ENCODE measurements around the gene UFC1. TPM values are rescaled to one million over a fixed set of nuclear protein-coding genes. Genes with fewer than 3 reads are reported as not detected.

Gene UFC1
- total RNA-seq: 32.6 and 41.2 TPM in 2 replicates

DNA sequence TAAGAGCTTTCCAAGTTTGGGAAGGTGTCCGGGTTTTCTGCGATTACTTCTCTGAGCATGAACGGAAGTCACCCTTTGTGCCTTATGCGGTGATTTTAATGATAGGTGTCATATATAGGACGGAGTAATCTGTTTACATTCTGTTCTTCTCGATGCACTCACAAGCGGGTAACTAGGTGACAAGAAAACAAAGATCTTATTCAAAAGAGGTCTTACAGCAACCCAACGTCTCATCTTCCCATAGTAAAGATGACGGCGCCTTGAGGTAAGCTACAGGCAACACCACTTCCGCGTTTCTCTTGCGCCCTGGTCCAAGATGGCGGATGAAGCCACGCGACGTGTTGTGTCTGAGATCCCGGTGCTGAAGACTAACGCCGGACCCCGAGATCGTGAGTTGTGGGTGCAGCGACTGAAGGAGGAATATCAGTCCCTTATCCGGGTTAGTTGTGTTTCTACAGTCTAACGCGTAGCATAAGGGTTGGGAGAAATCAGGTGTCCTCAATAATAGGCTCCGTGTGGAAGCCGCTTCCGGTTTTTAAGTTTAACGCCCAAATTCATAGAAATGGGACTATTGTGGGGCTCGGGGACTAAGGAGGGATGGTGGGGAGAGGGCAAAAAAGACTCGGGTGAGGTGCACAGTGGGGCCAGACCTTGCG, at the start of gene UFC1:
Gene UFC1, plus strand, starts transcription at position 297 of the 656 bp plus-strand sequence. Its CDS starts 20 bp downstream, at position 317.

GRCh38 chr1:161117759-161118581, 35.8 kb upstream of the UFC1 start, which contains the start of the genes NIT1 and PFDN2:
Gene NIT1, plus strand, starts transcription at chr1:161118105. Its CDS starts 72 bp downstream, at chr1:161118177.
Gene PFDN2, minus strand, starts transcription at chr1:161118037. Its CDS starts 11 bp downstream, at chr1:161118026.

DNA sequence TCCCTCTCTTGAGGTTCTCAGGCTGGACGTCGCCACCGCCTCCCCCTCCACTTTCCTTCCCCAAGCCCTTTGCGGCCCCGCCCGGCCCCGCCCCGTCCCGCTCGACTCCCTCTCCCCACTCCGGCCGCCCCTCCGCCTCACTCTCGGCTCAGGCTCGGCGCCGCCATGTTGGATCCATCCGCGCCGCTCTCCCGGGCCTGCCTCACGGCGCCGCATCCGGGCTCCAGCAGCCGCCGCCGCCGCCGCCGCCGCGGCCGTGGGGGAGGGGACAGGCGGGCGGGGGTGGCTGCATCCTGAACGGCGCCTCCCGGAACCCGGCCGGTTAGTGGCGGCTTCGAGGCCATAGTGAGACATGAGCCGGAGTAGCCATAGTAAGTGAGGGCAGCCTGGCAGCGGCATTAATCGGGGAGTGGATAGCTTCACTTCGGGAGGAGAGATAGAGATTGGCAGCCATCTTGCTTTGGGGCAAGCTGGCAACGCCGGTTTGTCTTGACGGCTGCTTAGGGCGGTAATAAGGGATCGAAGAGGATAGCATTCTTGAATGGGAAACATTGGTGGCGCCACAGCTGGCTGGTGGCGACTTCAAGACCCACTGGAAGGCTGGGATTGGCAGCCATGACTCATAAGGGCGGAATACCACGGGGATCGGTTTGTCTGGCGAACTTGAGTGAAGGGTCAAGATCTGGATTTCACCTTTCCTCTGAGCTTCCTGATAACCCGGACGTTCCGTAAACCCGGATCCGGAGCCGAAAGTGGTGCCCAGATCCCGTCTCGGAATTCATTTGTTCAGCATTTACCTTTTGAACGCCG, 21.2 kb upstream of the UFC1 start, which contains the start of gene DEDD:
Gene DEDD, minus strand, starts transcription at position 258 of the 810 bp plus-strand sequence. CDS start 8,205 bp downstream, outside the sequence.

GRCh38 chr1:161159087-161159912, 5.5 kb downstream of the UFC1 start, which contains the start of gene USP21:
Gene USP21, plus strand, starts transcription at chr1:161159500. Its CDS starts 1,141 bp downstream, at chr1:161160641.

DNA sequence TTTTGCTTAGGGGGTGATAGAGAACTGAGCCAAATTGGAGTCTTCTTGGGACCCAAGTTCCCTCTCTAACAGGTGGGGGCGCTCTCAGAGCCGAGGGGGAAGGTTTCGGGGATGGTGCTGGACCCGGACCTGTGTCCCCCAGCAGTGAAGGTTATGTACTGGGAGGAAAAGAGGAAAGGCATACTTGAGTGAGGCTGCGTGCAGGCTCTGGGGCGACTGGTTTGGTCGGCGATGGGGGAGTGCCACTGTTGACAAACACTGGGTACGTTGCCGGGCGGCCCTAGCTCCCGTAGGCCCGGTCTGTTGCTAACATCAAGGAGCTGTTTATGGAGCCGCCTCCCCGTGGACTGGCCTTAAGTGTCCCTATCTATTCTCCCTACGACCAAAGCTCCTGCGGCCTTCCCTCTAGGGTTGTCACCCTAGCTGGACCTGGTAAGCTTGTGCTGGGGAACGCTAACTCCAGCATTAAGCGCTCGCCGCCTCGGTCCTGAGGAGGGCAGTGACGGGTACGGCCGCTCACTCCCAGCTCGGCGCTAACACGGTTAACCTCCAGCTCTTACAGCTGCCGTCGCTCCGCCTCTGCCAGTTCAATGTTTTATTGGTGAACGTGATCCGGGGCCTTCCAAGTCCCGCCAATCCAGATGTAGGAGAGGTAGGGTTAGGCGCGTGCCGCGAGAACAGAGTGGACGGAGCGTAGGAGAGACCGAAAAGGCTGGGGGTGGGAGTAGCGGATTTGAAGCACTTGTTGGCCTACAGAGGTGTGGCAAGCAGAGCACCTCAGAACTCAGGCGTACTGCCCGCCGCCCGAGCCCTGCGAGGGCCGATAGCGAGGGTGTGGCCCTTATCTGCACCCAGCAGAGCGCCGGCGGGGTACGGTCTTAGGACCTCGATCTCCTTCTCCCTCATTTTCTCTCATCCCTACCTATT, 12.2 kb downstream of the UFC1 start, which contains the start of gene PPOX:
Gene PPOX, plus strand, starts transcription at position 685 of the 927 bp plus-strand sequence. CDS start 422 bp downstream, outside the sequence.

DNA sequence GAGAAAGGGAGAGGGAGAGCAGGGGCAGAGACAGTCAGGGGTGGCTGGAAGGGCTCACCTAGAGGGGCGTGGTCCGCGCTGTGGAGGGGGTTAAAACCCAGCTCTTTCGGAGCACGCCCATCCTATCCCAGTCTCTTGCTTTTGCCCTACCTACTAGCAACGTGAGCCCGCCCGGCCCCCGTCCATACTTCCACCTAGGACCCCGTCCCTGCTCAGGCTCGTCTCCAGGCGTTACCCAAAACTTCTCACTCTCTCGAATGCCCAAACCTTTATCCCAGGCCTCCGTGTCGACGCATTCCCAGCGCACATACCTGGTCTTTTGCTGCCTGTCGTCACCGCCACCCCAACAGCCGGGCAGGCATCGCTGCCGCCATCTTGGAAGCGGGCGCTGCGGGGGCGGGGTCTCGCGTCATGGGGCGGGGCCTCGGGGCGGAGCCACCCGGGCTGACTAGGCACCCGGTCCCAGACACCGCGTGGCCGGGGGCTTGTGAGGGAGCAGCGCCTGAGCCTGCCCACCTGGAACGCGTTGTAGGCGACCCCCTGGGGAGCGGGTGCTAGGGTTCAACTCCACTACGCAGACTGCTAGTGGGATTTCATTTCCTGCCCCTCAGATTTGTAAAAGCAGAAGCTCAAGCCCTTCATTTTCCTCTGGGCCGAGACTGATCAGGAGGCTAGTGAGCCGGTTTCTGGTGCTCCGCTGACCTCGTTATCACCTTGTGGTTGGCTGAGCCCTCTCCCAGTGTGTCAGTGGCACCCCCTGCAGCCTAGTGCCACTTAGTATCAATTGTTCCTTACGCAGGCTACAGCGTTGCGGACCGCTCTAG, 23.5 kb downstream of the UFC1 start, which contains the start of gene B4GALT3:
Gene B4GALT3, minus strand, starts transcription at position 396 of the 824 bp plus-strand sequence. CDS start 1,447 bp downstream, outside the sequence.

GRCh38 chr1:161198897-161199431, 45.2 kb downstream of the UFC1 start, which contains the start of gene ADAMTS4:
Gene ADAMTS4, minus strand, starts transcription at chr1:161199054. Its CDS starts 427 bp downstream, at chr1:161198627.

DNA sequence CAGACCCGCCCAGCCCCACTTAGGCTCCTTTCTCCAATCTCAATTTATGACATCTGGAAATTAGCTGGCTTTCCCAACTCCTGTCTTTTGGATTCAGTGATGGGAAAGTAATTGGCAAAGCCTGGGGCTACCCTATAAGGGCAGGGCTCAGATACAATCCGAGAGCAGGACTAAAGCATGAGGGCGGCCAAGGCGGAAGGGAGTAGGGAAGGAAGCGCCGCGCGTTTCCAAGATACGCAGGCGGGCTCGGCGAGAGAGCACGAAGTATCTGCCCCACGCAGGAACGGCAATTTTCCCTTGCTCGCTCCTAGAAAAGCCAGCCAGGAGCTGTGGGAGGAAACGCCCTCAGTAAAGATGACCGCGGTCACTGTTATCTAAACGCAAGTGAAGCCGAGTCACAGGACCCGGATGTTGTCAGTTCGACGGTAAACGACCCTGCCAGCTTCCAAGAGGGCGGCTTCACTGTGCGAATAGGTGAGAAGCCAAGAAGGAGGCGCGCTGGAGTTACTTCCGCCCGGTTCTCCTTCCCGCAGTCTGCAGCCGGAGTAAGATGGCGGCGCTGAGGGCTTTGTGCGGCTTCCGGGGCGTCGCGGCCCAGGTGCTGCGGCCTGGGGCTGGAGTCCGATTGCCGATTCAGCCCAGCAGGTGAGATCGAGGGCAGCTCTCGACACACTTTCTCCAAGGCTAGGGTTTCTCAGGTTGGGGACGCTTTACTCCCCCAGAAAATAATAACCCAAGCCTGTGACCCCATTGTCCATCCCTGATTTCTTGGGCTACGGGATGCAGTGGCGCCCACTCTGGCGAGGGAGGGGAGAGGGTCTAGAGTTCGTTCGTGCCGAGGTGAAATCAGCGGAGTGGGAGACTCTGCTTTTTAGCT, 48.3 kb downstream of the UFC1 start, which contains the start of gene NDUFS2:
Gene NDUFS2, plus strand, starts transcription at position 532 of the 877 bp plus-strand sequence. Its CDS starts 19 bp downstream, at position 551.

Other genes with a start within 250 kb of the UFC1 start
- 0.64 TPM in 1 of 2 replicates, not detected in the other for gene ITLN2, start 199.2 kb upstream of the UFC1 start, total RNA-seq
- gene F11R, start 132.8 kb upstream of the UFC1 start, total RNA-seq: 385 and 410 TPM in 2 replicates
- gene TSTD1, start 115.0 kb upstream of the UFC1 start, total RNA-seq: 104 and 173 TPM in 2 replicates
- 33.5 and 56.6 TPM in 2 replicates for gene USF1, start 108.0 kb upstream of the UFC1 start, total RNA-seq
- 0.72 and 0.85 TPM in 2 replicates for gene ARHGAP30, start 84.1 kb upstream of the UFC1 start, total RNA-seq
- 52.6 and 97.8 TPM in 2 replicates for gene NECTIN4, start 64.4 kb upstream of the UFC1 start, total RNA-seq
- 1.9 and 5.1 TPM in 2 replicates for gene KLHDC9, start 55.6 kb upstream of the UFC1 start, total RNA-seq
- 30.5 and 68.4 TPM in 2 replicates for gene PFDN2, start 35.9 kb upstream of the UFC1 start, total RNA-seq
- gene NIT1, start 35.9 kb upstream of the UFC1 start, total RNA-seq: 25.6 and 53.5 TPM in 2 replicates
- gene DEDD, start 21.3 kb upstream of the UFC1 start, total RNA-seq: 15.1 and 23.4 TPM in 2 replicates
- gene USP21, start 5.5 kb downstream of the UFC1 start, total RNA-seq: 5.8 and 8.7 TPM in 2 replicates
- gene PPOX, start 12.4 kb downstream of the UFC1 start, total RNA-seq: 7.5 and 15.7 TPM in 2 replicates
- gene B4GALT3, start 23.5 kb downstream of the UFC1 start, total RNA-seq: 19.0 and 23.2 TPM in 2 replicates
- under 0.01 TPM in 2 replicates for gene ADAMTS4, start 45.1 kb downstream of the UFC1 start, total RNA-seq
- gene NDUFS2, start 48.4 kb downstream of the UFC1 start, total RNA-seq: 110 and 155 TPM in 2 replicates
- gene FCER1G, start 61.3 kb downstream of the UFC1 start, total RNA-seq: not detected in 2 replicates
- gene APOA2, start 69.7 kb downstream of the UFC1 start, total RNA-seq: not detected in 2 replicates
- gene TOMM40L, start 72.1 kb downstream of the UFC1 start, total RNA-seq: 10.9 and 12.3 TPM in 2 replicates
- not detected in 2 replicates for gene NR1I3, start 84.2 kb downstream of the UFC1 start, total RNA-seq
- 0.24 TPM in 1 of 2 replicates, not detected in the other for gene PCP4L1, start 104.8 kb downstream of the UFC1 start, total RNA-seq
- 0.21 and 0.24 TPM in 2 replicates for gene MPZ, start 156.0 kb downstream of the UFC1 start, total RNA-seq
- gene SDHC, start 160.4 kb downstream of the UFC1 start, total RNA-seq: 13.5 and 19.4 TPM in 2 replicates
- gene CFAP126, start 213.9 kb downstream of the UFC1 start, total RNA-seq: not detected in 2 replicates

All from tracheal epithelial cell (primary cell).